Measurements from ENCODE around the gene KIF16B. TPM values are rescaled to one million over a fixed set of nuclear protein-coding genes. Genes with fewer than 3 reads are reported as not detected.

Gene KIF16B
- total RNA-seq, 1 experiment from 2014 or later, result 7.6 TPM

DNA sequence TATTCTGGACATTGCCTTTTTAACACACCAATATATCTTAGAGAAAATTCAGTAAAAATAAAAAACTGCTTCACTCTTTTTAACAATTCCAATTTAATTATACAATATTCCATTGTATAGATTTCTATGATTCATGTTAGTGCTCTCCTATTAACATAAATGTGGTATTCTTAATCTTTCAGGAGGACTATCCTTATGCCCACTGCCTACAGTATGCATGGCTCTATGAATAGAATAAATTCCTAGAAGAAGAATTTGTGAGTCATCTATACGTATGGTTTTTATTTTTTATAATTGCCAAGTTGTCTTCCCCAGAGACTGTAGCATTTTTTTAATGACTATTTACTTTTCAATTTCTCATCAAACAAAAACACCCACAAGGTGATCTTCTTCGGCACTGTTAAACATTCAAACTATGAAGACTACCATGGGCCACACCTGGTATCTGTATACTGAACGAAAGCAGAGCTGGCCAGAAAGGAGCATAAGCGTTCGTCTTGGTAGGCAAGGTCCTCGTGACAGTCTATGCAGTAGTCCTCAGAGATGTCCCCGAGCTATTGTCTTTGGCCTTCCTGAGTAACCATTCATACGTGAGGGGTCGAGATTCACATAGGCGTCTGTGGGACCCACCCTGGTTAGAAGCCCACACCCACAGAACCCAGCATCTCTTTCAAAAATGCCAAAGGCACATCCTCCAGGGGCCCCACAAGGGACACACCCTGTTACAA lies 74.6 kb downstream of the KIF16B start (continued):
- TF ChIP-seq STAT6 (CRISPR knock-in tag; conservative IDR thresholded peaks at IDR 0.05; ENCODE audit: low read depth) (no peak), RORB (CRISPR knock-in tag; IDR thresholded peaks at IDR 0.05) (no peak)

- H3K4me1 Mint-ChIP-seq, result peaks cover 3% of the 10 kb centered on the region; the same call in 1 of the 2 replicates
- POLR2A ChIA-PET, result no interaction called here
- H3K9me3 Mint-ChIP-seq, result no peaks in the 10 kb centered on the region
- no peak for ATAC-seq
- CTCF ChIA-PET, result no interaction called here
- H3K4me3 Mint-ChIP-seq, result no peak overlapping the region
- DNase-seq (ENCODE audit: low spot score), result no peak
- TF ChIP-seq, protein P1, sequence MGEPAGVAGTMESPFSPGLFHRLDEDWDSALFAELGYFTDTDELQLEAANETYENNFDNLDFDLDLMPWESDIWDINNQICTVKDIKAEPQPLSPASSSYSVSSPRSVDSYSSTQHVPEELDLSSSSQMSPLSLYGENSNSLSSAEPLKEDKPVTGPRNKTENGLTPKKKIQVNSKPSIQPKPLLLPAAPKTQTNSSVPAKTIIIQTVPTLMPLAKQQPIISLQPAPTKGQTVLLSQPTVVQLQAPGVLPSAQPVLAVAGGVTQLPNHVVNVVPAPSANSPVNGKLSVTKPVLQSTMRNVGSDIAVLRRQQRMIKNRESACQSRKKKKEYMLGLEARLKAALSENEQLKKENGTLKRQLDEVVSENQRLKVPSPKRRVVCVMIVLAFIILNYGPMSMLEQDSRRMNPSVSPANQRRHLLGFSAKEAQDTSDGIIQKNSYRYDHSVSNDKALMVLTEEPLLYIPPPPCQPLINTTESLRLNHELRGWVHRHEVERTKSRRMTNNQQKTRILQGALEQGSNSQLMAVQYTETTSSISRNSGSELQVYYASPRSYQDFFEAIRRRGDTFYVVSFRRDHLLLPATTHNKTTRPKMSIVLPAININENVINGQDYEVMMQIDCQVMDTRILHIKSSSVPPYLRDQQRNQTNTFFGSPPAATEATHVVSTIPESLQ (CRISPR knock-in tag; IDR thresholded peaks at IDR 0.05), result no peak
- H3K27me3 Mint-ChIP-seq (ENCODE audit: low read depth), result no peaks in the 10 kb centered on the region
- peaks cover 7% of the 10 kb centered on the region for H3K36me3 Mint-ChIP-seq
- H3K27ac Mint-ChIP-seq, result no peak overlapping the region
These were observed 75.4 kb downstream of the KIF16B start for GRCh38 chr20:16497896-16498295.

- Mint-ChIP-seq H3K27ac (no peak overlapping the region), H3K4me1 (peaks cover 21% of the 10 kb centered on the region), H3K4me3 (no peak overlapping the region), H3K36me3 (peaks cover 7% of the 10 kb centered on the region), H3K27me3 (ENCODE audit: low read depth) (no peaks in the 10 kb centered on the region), H3K9me3 (no peaks in the 10 kb centered on the region)
- POLR2A ChIA-PET, result no interaction called here
- ATAC-seq, result no peak
- no peak for DNase-seq (ENCODE audit: low spot score)
- CTCF ChIA-PET, result no interaction called here
- no peak for TF ChIP-seq OVOL2 (CRISPR knock-in tag; IDR thresholded peaks at IDR 0.05; ENCODE audit: borderline replicate concordance)
- TF ChIP-seq HMGA2 (CRISPR knock-in tag; IDR thresholded peaks at IDR 0.05), result no peak
- TF ChIP-seq PRRX2 (CRISPR knock-in tag; IDR thresholded peaks at IDR 0.05), result no peak
- TF ChIP-seq ZNF232 (CRISPR knock-in tag; IDR thresholded peaks at IDR 0.05), result no peak
- no peak for TF ChIP-seq TP53 (CRISPR knock-in tag; IDR thresholded peaks at IDR 0.05)
- no peak for TF ChIP-seq ERG (CRISPR knock-in tag; IDR thresholded peaks at IDR 0.05)
- no peak for TF ChIP-seq PRDM15 (CRISPR knock-in tag; IDR thresholded peaks at IDR 0.05)
- TF ChIP-seq SOX15 (CRISPR knock-in tag; IDR thresholded peaks at IDR 0.05), result no peak
- TF ChIP-seq PREB (CRISPR knock-in tag; IDR thresholded peaks at IDR 0.05; ENCODE audit: borderline replicate concordance), result no peak
- TF ChIP-seq CDX4 (CRISPR knock-in tag; IDR thresholded peaks at IDR 0.05; ENCODE audit: borderline replicate concordance), result no peak
- TF ChIP-seq, protein P2, sequence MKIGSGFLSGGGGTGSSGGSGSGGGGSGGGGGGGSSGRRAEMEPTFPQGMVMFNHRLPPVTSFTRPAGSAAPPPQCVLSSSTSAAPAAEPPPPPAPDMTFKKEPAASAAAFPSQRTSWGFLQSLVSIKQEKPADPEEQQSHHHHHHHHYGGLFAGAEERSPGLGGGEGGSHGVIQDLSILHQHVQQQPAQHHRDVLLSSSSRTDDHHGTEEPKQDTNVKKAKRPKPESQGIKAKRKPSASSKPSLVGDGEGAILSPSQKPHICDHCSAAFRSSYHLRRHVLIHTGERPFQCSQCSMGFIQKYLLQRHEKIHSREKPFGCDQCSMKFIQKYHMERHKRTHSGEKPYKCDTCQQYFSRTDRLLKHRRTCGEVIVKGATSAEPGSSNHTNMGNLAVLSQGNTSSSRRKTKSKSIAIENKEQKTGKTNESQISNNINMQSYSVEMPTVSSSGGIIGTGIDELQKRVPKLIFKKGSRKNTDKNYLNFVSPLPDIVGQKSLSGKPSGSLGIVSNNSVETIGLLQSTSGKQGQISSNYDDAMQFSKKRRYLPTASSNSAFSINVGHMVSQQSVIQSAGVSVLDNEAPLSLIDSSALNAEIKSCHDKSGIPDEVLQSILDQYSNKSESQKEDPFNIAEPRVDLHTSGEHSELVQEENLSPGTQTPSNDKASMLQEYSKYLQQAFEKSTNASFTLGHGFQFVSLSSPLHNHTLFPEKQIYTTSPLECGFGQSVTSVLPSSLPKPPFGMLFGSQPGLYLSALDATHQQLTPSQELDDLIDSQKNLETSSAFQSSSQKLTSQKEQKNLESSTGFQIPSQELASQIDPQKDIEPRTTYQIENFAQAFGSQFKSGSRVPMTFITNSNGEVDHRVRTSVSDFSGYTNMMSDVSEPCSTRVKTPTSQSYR (CRISPR knock-in tag; IDR thresholded peaks at IDR 0.05), result no peak
- no peak for TF ChIP-seq FOXJ3 (CRISPR knock-in tag; IDR thresholded peaks at IDR 0.05; ENCODE audit: borderline replicate concordance)
- no peak for TF ChIP-seq TEAD1 (CRISPR knock-in tag; IDR thresholded peaks at IDR 0.05)
These were observed 79.8 kb downstream of the KIF16B start for GRCh38 chr20:16493486-16493885.

Measured in WTC11 (cell line).